Prostate gland (tissue), 2 donors: Measurements from ENCODE around the gene ARFGEF2.

Source experiments
- POLR2A ChIP-seq: fragments of 450-650 bp; IDR thresholded peaks from one replicate; pipeline ENCODE4 v1.6.1; 2016; ENCODE audit warnings: antibody characterized with exemption, mild to moderate bottlenecking
- TF ChIP-seq, protein P1 (sequence below), 4 experiments: fragments of 200-600 bp in 2 of 4; fragments of 450-650 bp in 2 of 4; sonication (generic) in 2 of 4; IDR thresholded peaks; 1 replicate in 3 of 4; 2 replicates in 1 of 4; pipeline ENCODE4 v1.5.1; 2016 to 2019; ENCODE audit warnings: antibody characterized with exemption in 4 of 4, mild to moderate bottlenecking in 2 of 4, moderate library complexity in 2 of 4

DNA sequence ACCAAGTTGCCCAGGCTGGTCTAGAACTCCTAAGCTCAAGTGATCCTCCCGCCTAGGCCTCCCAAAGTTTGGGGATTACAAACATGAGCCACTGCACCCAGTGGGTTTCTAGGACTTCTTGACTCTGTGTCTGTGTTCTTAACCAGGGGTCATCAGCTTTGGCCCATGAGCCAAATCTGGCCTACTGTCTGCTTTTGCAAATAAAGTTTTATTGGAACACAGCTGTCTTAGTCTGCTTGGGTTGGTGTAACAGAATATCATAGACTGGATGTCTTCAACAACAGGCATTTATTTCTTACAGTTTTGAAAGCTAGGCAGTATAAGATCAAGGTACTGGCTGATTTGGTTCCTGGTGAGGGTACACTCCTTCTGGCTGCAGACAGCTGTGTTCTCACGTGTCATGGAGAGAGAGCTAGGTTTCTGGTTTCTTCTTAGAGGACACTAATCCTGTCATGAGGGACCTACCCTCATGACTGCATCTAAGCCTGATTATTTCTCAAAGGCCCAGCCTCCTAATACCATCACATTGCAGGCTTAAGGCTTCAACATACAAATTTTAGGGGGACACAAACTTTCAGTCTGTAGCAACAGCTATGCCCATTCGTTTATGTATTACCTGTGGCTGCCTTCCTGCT lies 23.3 kb downstream of the ARFGEF2 start:
- TF ChIP-seq POLR2A: no peak
- TF ChIP-seq, protein P1, sequence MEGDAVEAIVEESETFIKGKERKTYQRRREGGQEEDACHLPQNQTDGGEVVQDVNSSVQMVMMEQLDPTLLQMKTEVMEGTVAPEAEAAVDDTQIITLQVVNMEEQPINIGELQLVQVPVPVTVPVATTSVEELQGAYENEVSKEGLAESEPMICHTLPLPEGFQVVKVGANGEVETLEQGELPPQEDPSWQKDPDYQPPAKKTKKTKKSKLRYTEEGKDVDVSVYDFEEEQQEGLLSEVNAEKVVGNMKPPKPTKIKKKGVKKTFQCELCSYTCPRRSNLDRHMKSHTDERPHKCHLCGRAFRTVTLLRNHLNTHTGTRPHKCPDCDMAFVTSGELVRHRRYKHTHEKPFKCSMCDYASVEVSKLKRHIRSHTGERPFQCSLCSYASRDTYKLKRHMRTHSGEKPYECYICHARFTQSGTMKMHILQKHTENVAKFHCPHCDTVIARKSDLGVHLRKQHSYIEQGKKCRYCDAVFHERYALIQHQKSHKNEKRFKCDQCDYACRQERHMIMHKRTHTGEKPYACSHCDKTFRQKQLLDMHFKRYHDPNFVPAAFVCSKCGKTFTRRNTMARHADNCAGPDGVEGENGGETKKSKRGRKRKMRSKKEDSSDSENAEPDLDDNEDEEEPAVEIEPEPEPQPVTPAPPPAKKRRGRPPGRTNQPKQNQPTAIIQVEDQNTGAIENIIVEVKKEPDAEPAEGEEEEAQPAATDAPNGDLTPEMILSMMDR (IDR thresholded peaks at IDR 0.05): no peak
